ENCODE measurements around the gene ADAMTS1. TPM values are rescaled to one million over a fixed set of nuclear protein-coding genes. Genes with fewer than 3 reads are reported as not detected.

ADAMTS1 gene
- total RNA-seq, 1 experiment from 2014 or later: 35.6 TPM

DNA sequence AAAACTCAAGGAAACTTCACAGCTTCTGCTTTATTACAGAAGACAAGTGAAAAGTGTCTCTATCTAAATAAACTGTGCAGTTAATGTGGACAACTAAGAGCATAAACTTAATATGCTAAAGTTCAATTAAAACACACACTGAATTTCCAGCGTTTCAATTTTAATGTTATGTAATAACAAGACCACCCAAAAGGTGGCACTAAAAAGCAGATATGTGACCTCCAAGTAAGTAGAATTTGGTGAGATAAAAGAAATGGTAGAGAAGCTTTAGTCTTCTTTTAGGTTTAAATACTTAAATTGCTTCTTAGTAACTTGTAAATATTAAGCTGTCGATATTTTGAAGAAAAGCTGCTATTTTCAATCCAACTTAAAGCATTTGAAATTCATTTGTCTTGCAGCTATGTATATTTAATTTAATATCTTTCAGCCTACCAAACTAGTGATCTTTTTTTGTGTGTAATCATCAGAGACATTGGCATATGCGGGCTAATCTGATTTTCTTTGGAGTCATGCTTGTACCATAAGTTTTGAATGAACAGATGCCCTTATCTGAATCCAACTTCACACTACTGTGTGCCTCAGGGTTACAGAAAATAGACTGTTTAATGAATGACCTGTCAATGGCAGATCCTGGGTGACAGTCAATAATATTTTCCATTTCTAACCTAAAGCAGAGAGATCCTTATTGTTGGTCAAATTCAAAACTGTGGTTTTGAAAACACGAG lies 36.5 kb upstream of the ADAMTS1 start (continued):
- TF ChIP-seq, protein P1, sequence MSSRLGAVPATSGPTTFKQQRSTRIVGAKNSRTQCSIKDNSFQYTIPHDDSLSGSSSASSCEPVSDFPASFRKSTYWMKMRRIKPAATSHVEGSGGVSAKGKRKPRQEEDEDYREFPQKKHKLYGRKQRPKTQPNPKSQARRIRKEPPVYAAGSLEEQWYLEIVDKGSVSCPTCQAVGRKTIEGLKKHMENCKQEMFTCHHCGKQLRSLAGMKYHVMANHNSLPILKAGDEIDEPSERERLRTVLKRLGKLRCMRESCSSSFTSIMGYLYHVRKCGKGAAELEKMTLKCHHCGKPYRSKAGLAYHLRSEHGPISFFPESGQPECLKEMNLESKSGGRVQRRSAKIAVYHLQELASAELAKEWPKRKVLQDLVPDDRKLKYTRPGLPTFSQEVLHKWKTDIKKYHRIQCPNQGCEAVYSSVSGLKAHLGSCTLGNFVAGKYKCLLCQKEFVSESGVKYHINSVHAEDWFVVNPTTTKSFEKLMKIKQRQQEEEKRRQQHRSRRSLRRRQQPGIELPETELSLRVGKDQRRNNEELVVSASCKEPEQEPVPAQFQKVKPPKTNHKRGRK (CRISPR knock-in tag; IDR thresholded peaks at IDR 0.05; ENCODE audit: borderline replicate concordance): no peak
- TF ChIP-seq, protein P2, sequence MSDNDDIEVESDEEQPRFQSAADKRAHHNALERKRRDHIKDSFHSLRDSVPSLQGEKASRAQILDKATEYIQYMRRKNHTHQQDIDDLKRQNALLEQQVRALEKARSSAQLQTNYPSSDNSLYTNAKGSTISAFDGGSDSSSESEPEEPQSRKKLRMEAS (CRISPR knock-in tag; IDR thresholded peaks at IDR 0.05): no peak
- no peak for TF ChIP-seq ZNF219 (CRISPR knock-in tag; IDR thresholded peaks at IDR 0.05; ENCODE audit: borderline replicate concordance)
- TF ChIP-seq, protein P3, sequence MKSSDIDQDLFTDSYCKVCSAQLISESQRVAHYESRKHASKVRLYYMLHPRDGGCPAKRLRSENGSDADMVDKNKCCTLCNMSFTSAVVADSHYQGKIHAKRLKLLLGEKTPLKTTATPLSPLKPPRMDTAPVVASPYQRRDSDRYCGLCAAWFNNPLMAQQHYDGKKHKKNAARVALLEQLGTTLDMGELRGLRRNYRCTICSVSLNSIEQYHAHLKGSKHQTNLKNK (CRISPR knock-in tag; IDR thresholded peaks at IDR 0.05): no peak
- no peak for TF ChIP-seq MXD4 (CRISPR knock-in tag; IDR thresholded peaks at IDR 0.05; ENCODE audit: borderline replicate concordance)

DNA sequence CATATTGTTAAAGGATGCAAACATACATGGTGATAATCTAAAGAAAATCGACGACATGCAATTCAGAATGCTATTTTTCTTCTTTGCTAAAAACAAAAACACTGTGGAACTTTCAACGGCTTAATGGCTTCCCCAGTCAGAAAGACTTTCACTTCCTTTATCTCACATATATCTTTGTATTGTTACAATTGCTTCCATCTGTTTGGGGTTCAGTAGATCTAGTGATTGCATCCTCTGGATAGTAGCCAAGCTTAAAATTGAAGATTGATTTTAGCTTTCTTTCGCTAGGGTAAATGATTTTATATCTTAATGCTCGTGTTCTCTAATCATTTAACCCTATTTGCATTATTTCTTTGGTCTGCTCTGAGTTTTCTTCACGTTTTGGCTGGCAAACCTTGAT lies 31.8 kb upstream of the ADAMTS1 start:
- Mint-ChIP-seq H3K9me3 (peaks cover 37% of the 10 kb centered on the region), H3K27me3 (ENCODE audit: low read depth) (no peaks in the 10 kb centered on the region; the same call in 1 of the 2 replicates), H3K36me3 (peaks cover 16% of the 10 kb centered on the region), H3K4me3 (no peak overlapping the region), H3K4me1 (peaks cover 5% of the 10 kb centered on the region), H3K27ac (no peak overlapping the region)
- TF ChIP-seq, protein P4, sequence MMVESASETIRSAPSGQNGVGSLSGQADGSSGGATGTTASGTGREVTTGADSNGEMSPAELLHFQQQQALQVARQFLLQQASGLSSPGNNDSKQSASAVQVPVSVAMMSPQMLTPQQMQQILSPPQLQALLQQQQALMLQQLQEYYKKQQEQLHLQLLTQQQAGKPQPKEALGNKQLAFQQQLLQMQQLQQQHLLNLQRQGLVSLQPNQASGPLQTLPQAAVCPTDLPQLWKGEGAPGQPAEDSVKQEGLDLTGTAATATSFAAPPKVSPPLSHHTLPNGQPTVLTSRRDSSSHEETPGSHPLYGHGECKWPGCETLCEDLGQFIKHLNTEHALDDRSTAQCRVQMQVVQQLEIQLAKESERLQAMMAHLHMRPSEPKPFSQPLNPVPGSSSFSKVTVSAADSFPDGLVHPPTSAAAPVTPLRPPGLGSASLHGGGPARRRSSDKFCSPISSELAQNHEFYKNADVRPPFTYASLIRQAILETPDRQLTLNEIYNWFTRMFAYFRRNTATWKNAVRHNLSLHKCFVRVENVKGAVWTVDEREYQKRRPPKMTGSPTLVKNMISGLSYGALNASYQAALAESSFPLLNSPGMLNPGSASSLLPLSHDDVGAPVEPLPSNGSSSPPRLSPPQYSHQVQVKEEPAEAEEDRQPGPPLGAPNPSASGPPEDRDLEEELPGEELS (CRISPR knock-in tag; IDR thresholded peaks at IDR 0.05): no peak
- TF ChIP-seq ESRRA (CRISPR knock-in tag; IDR thresholded peaks at IDR 0.05; ENCODE audit: borderline replicate concordance) (no peak), TP53 (CRISPR knock-in tag; IDR thresholded peaks at IDR 0.05) (no peak), RELA (CRISPR knock-in tag; IDR thresholded peaks at IDR 0.05; ENCODE audit: borderline replicate concordance) (no peak), CBFB (CRISPR knock-in tag; IDR thresholded peaks at IDR 0.05; ENCODE audit: low read depth) (no peak), TCF7 (CRISPR knock-in tag; IDR thresholded peaks at IDR 0.05; ENCODE audit: low read depth) (no peak), GABPB1 (CRISPR knock-in tag; IDR thresholded peaks at IDR 0.05) (no peak), RORB (CRISPR knock-in tag; IDR thresholded peaks at IDR 0.05) (no peak), MYBL2 (CRISPR knock-in tag; IDR thresholded peaks at IDR 0.05) (no peak), ZNF121 (CRISPR knock-in tag; IDR thresholded peaks at IDR 0.05) (no peak), ETV6 (CRISPR knock-in tag; IDR thresholded peaks at IDR 0.05) (no peak), JAZF1 (CRISPR knock-in tag; IDR thresholded peaks at IDR 0.05) (no peak)
- TF ChIP-seq, protein P5, sequence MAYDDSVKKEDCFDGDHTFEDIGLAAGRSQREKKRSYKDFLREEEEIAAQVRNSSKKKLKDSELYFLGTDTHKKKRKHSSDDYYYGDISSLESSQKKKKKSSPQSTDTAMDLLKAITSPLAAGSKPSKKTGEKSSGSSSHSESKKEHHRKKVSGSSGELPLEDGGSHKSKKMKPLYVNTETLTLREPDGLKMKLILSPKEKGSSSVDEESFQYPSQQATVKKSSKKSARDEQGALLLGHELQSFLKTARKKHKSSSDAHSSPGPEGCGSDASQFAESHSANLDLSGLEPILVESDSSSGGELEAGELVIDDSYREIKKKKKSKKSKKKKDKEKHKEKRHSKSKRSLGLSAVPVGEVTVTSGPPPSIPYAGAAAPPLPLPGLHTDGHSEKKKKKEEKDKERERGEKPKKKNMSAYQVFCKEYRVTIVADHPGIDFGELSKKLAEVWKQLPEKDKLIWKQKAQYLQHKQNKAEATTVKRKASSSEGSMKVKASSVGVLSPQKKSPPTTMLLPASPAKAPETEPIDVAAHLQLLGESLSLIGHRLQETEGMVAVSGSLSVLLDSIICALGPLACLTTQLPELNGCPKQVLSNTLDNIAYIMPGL (CRISPR knock-in tag; IDR thresholded peaks at IDR 0.05): no peak
- TF ChIP-seq, protein P6, sequence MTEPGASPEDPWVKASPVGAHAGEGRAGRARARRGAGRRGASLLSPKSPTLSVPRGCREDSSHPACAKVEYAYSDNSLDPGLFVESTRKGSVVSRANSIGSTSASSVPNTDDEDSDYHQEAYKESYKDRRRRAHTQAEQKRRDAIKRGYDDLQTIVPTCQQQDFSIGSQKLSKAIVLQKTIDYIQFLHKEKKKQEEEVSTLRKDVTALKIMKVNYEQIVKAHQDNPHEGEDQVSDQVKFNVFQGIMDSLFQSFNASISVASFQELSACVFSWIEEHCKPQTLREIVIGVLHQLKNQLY (CRISPR knock-in tag; IDR thresholded peaks at IDR 0.05): no peak
- TF ChIP-seq, protein P3 (CRISPR knock-in tag; IDR thresholded peaks at IDR 0.05): no peak
- TF ChIP-seq, protein P7, sequence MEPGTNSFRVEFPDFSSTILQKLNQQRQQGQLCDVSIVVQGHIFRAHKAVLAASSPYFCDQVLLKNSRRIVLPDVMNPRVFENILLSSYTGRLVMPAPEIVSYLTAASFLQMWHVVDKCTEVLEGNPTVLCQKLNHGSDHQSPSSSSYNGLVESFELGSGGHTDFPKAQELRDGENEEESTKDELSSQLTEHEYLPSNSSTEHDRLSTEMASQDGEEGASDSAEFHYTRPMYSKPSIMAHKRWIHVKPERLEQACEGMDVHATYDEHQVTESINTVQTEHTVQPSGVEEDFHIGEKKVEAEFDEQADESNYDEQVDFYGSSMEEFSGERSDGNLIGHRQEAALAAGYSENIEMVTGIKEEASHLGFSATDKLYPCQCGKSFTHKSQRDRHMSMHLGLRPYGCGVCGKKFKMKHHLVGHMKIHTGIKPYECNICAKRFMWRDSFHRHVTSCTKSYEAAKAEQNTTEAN (CRISPR knock-in tag; IDR thresholded peaks at IDR 0.05): no peak
- TF ChIP-seq, protein P8, sequence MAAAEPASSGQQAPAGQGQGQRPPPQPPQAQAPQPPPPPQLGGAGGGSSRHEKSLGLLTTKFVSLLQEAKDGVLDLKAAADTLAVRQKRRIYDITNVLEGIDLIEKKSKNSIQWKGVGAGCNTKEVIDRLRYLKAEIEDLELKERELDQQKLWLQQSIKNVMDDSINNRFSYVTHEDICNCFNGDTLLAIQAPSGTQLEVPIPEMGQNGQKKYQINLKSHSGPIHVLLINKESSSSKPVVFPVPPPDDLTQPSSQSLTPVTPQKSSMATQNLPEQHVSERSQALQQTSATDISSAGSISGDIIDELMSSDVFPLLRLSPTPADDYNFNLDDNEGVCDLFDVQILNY (CRISPR knock-in tag; IDR thresholded peaks at IDR 0.05): no peak
- POLR2A ChIA-PET: no interaction called here
- ATAC-seq (no peak), DNase-seq (ENCODE audit: low spot score) (no peak)
- CTCF ChIA-PET: no interaction called here

All from WTC11 (cell line).